ENCODE results near the gene SMIM9. TPM values are rescaled to one million over a fixed set of nuclear protein-coding genes. Genes with fewer than 3 reads are reported as not detected.
"Not testable (repeated sequence)": the region's sequence is repeated elsewhere in the genome, so short reads cannot be mapped to it uniquely, and the experiment has no call there.

SMIM9 gene
- not detected for total RNA-seq

DNA sequence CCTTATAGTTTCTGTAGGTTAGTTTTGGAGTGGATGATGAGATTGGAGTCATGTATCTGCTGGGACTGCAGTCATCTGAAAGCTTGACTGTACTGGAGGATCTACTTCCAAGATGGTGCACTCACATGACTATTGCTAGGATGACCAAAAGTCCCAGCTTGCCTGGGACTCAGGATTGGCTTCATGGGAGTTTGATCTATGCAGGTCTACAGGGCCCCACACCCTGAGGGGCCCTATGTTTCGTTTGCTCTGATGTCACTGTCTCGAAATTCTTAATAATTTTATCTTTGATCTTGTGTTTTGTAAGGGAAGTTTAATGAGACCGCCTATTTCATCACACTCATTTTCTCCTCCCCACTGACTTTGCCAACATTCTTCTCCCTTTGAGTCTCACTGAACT lies at the start of gene SMIM9:
Gene SMIM9, minus strand, starts transcription at position 101 of the 400 bp plus-strand sequence. CDS start 3,806 bp downstream, outside the sequence.
- TF ChIP-seq POLR2A (IDR thresholded peaks at IDR 0.05), result no peak
- TF ChIP-seq, protein P1, sequence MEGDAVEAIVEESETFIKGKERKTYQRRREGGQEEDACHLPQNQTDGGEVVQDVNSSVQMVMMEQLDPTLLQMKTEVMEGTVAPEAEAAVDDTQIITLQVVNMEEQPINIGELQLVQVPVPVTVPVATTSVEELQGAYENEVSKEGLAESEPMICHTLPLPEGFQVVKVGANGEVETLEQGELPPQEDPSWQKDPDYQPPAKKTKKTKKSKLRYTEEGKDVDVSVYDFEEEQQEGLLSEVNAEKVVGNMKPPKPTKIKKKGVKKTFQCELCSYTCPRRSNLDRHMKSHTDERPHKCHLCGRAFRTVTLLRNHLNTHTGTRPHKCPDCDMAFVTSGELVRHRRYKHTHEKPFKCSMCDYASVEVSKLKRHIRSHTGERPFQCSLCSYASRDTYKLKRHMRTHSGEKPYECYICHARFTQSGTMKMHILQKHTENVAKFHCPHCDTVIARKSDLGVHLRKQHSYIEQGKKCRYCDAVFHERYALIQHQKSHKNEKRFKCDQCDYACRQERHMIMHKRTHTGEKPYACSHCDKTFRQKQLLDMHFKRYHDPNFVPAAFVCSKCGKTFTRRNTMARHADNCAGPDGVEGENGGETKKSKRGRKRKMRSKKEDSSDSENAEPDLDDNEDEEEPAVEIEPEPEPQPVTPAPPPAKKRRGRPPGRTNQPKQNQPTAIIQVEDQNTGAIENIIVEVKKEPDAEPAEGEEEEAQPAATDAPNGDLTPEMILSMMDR (IDR thresholded peaks at IDR 0.05), result no peak
- H3K27me3 ChIP-seq, result no peaks in the 10 kb centered on the region
- no peak for DNase-seq
- no peaks in the 10 kb centered on the region for H3K4me1 ChIP-seq
- H3K9me3 ChIP-seq, result no peaks in the 10 kb centered on the region
- no peak within 1 kb of the TSS for H3K4me3 ChIP-seq
- H3K36me3 ChIP-seq, result no peaks in the 10 kb centered on the region
- no peak within 1 kb of the TSS for H3K27ac ChIP-seq

DNA sequence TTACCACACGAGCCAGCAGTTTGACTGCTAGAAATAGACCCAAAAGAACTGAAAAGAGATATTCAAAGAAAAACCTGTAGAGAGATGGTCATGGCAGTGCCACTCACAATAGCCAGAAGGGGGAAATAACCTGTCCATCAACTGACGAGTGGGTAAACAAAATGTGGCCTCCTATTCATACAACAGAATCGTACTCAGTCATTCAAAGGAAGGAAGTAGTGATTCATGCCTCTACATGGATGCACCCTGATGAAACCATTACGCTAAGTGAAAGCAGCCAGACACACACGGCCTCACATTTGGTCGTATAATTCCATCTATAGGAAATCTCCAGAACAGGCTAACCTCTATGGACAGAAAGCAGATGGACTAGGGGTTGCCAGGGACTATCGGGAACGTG lies 49.6 kb upstream of the SMIM9 start:
- DNase-seq, H3K27ac ChIP-seq, H3K27me3 ChIP-seq, H3K4me1 ChIP-seq, H3K9me3 ChIP-seq, H3K36me3 ChIP-seq, H3K4me3 ChIP-seq: not testable (repeated sequence)

DNA sequence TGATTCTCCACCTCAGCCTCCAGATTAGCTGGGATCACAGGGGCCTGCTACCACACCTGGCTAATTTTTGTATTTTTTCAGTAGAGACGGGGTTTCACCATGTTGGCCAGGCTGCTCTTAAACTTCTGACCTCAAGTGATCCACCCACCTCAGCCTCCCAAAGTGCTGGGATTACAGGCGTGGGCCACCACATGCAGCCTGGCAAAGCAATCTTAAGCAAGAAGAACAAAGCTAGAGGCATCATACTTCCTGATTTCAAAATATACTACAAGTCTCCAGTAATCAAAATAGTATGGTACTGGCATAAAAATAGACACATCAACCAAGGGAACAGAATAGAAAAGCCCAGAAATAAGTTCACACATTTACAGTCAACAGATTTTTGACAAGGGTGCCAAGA lies 38.9 kb upstream of the SMIM9 start:
- no peak overlapping the region for H3K4me3 ChIP-seq
- H3K36me3 ChIP-seq, result no peaks in the 10 kb centered on the region
- H3K4me1 ChIP-seq, result no peaks in the 10 kb centered on the region
- H3K27ac ChIP-seq, result no peak overlapping the region
- H3K27me3 ChIP-seq, result no peaks in the 10 kb centered on the region
- TF ChIP-seq POLR2A (IDR thresholded peaks at IDR 0.05), result no peak
- TF ChIP-seq, protein P1 (IDR thresholded peaks at IDR 0.05), result no peak
- no peak for DNase-seq
- no peaks in the 10 kb centered on the region for H3K9me3 ChIP-seq

DNA sequence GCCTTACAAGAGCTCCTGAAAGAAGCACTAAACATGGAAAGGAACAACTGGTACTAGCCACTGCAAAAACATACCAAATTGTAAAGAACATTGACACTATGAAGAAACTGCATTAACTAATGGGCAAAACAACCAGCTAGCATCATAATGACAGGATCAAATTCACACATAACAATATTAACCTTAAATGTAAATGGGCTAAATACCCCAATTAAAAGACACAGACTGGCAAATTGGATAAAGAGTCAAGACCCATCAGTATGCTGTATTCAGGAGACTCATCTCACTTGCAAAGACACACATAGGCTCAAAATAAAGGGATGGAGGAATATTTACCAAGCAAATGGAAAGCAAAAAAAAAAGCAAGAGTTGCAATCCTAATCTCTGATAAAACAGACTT lies 34.1 kb upstream of the SMIM9 start:
- H3K27me3 ChIP-seq, H3K27ac ChIP-seq, H3K9me3 ChIP-seq: not testable (repeated sequence)

DNA sequence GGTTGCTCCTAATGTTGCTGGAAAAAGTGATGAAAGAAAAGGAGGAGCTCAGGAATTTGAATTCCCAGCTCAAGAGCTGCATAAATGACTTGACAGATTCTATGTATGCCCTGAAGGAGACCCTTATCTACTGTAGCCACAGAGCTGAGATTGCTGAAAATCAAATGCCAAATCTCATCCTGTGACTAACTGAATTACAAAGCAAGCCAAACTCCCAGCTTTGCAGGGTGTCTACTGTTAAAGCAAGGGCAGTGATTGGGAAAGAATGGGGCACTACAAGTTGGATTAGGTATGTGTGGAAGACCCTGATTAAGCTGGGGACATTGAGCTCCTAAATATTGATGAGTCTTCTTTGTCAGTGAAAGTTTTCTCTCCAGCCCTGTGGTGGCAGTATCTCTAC lies 20.8 kb upstream of the SMIM9 start:
- H3K9me3 ChIP-seq, result no peaks in the 10 kb centered on the region
- DNase-seq, result no peak
- no peaks in the 10 kb centered on the region for H3K36me3 ChIP-seq
- H3K27ac ChIP-seq, result no peak overlapping the region
- no peaks in the 10 kb centered on the region for H3K4me1 ChIP-seq
- no peak overlapping the region for H3K4me3 ChIP-seq
- H3K27me3 ChIP-seq, result no peaks in the 10 kb centered on the region
- TF ChIP-seq, protein P1 (IDR thresholded peaks at IDR 0.05), result no peak
- no peak for TF ChIP-seq POLR2A (IDR thresholded peaks at IDR 0.05)

More for the DNA sequence above, 34.1 kb upstream of the SMIM9 start:
- not testable (repeated sequence) for H3K4me1 ChIP-seq, H3K4me3 ChIP-seq, H3K36me3 ChIP-seq, DNase-seq

DNA sequence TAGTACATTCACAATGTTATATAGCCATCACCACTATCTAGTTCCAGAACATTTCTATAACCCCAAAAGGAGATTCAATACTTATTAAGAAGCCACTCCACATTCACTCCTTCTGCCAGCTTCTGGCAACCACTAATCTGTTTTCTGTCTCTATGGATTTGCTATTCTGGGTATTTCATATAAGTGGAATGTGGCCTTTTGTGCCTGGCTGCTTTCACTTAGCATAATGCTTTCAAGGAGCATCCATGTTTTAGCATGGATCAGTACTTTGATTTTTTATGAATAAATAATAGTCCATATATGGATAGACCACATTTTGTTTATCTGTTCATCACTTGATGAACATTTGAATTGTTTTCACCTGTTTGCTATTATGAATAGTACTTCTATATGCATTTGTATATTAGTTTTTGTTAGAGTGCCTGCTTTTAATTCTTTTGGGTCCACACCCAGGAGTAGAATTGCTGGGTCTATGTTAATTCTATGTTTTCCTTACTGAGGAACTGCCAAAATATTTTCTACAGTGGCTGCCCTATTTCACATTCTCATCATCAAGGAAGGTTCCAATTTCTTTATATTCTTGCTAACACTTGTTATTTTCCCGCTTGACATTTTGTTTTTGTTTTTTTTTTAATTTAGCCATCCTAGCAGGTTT lies 16.6 kb upstream of the SMIM9 start:
- TF ChIP-seq POLR2A (IDR thresholded peaks at IDR 0.05), result no peak

DNA sequence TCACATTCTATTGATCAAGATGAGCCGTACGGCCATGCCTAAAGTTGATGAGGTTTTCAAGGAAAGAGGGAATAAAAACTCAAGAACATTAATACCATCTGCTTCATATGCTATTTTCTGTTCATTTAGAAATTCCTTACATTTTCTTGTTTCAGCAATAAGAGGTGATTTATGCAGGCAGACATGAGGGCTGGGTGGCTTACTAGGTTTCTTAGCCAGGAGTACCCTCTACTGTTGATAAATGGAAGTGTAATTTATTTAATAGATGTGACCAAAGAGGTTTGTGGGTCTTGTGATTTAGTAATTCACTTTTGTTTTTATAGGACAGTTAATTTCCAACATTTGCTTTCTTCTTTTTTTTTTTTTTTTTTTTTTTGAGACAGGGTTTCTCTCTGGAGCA lies 6.4 kb upstream of the SMIM9 start:
- no peaks in the 10 kb centered on the region for H3K27me3 ChIP-seq
- H3K4me1 ChIP-seq, result no peaks in the 10 kb centered on the region
- TF ChIP-seq, protein P1 (IDR thresholded peaks at IDR 0.05), result peak; percentile 27 to 76 (median 54)
- TF ChIP-seq POLR2A (IDR thresholded peaks at IDR 0.05), result no peak
- no peaks in the 10 kb centered on the region for H3K36me3 ChIP-seq
- no peak for DNase-seq
- H3K4me3 ChIP-seq, result no peak overlapping the region
- no peak overlapping the region for H3K27ac ChIP-seq
- no peaks in the 10 kb centered on the region for H3K9me3 ChIP-seq

More for the DNA sequence above, 16.6 kb upstream of the SMIM9 start:
- H3K27ac ChIP-seq, result no peak overlapping the region
- no peaks in the 10 kb centered on the region for H3K9me3 ChIP-seq
- no peak overlapping the region for H3K4me3 ChIP-seq
- no peak for DNase-seq
- no peaks in the 10 kb centered on the region for H3K36me3 ChIP-seq
- H3K27me3 ChIP-seq, result no peaks in the 10 kb centered on the region
- no peaks in the 10 kb centered on the region for H3K4me1 ChIP-seq
